Memory B cell (primary cell): ENCODE data around the gene KCND2.

ENCODE experiments used
- ATAC-seq: fragments of 150-1000 bp; cut with Tn5 transposase; 2 replicates; pipeline ENCODE4 v1.10.0; 2021; ENCODE audit warnings: low read depth, mild to moderate bottlenecking, moderate library complexity
- DNase-seq, 2 donors: peaks; one replicate each; pipeline ENCODE4 v3.0.0; 2022; ENCODE audit warnings: low spot score in 2 of 2
- H3K27ac Mint-ChIP-seq: one replicate; pipeline ENCODE4 v1.8.0; 2022; ENCODE audit warnings: mild to moderate bottlenecking, moderate library complexity, mixed read lengths
- H3K27me3 Mint-ChIP-seq: one replicate; pipeline ENCODE4 v1.8.0; 2022; ENCODE audit warnings: mixed read lengths
- H3K36me3 Mint-ChIP-seq: one replicate; pipeline ENCODE4 v1.8.0; 2022; ENCODE audit warnings: mild to moderate bottlenecking, mixed read lengths
- H3K4me1 Mint-ChIP-seq: one replicate; pipeline ENCODE4 v1.8.0; 2022; ENCODE audit warnings: mixed read lengths
- H3K4me3 Mint-ChIP-seq: one replicate; pipeline ENCODE4 v1.8.0; 2022; ENCODE audit warnings: mild to moderate bottlenecking, moderate library complexity, mixed read lengths
- H3K9me3 Mint-ChIP-seq: one replicate; pipeline ENCODE4 v1.8.0; 2022; ENCODE audit warnings: mixed read lengths

KCND2 gene

GRCh38 chr7:120512701-120513100 is 239.7 kb downstream of the KCND2 start:
- no peaks in the 10 kb centered on the region for H3K27me3 Mint-ChIP-seq
- no peak for DNase-seq
- ATAC-seq: no peak
- no peak overlapping the region for H3K4me3 Mint-ChIP-seq
- H3K4me1 Mint-ChIP-seq: no peaks in the 10 kb centered on the region
- H3K9me3 Mint-ChIP-seq: peaks cover 2% of the 10 kb centered on the region
- no peak overlapping the region for H3K27ac Mint-ChIP-seq
- H3K36me3 Mint-ChIP-seq: no peaks in the 10 kb centered on the region

- Mint-ChIP-seq H3K27me3 (no peaks in the 10 kb centered on the region), H3K4me3 (no peak overlapping the region), H3K9me3 (no peaks in the 10 kb centered on the region), H3K36me3 (no peaks in the 10 kb centered on the region), H3K27ac (no peak overlapping the region), H3K4me1 (no peaks in the 10 kb centered on the region)
- no peak for DNase-seq
- ATAC-seq: no peak
Observed at GRCh38 chr7:120519224-120519623, 246.2 kb downstream of the KCND2 start.

- Mint-ChIP-seq H3K27me3 (no peaks in the 10 kb centered on the region), H3K27ac (no peak overlapping the region), H3K9me3 (no peaks in the 10 kb centered on the region), H3K4me3 (no peak overlapping the region), H3K36me3 (no peaks in the 10 kb centered on the region), H3K4me1 (no peaks in the 10 kb centered on the region)
- ATAC-seq (no peak), DNase-seq (no peak)
Observed at GRCh38 chr7:120521761-120522737, 249.1 kb downstream of the KCND2 start.

- H3K4me3 Mint-ChIP-seq: no peak overlapping the region
- no peaks in the 10 kb centered on the region for H3K4me1 Mint-ChIP-seq
- no peak overlapping the region for H3K27ac Mint-ChIP-seq
- H3K36me3 Mint-ChIP-seq: no peaks in the 10 kb centered on the region
- H3K9me3 Mint-ChIP-seq: no peaks in the 10 kb centered on the region
- H3K27me3 Mint-ChIP-seq: no peaks in the 10 kb centered on the region
- no peak for ATAC-seq
- no peak for DNase-seq
Observed at GRCh38 chr7:120523985-120524384, 251.0 kb downstream of the KCND2 start.

GRCh38 chr7:120526902-120527509 is 254.0 kb downstream of the KCND2 start:
- Mint-ChIP-seq H3K27ac (no peak overlapping the region), H3K4me1 (no peaks in the 10 kb centered on the region), H3K27me3 (no peaks in the 10 kb centered on the region), H3K4me3 (no peak overlapping the region), H3K36me3 (no peaks in the 10 kb centered on the region), H3K9me3 (peaks cover 2% of the 10 kb centered on the region)
- no peak for DNase-seq
- no peak for ATAC-seq

- Mint-ChIP-seq H3K36me3 (no peaks in the 10 kb centered on the region), H3K27ac (no peak overlapping the region), H3K4me1 (no peaks in the 10 kb centered on the region), H3K27me3 (no peaks in the 10 kb centered on the region), H3K4me3 (no peak overlapping the region), H3K9me3 (peaks cover 5% of the 10 kb centered on the region)
- ATAC-seq: no peak
- DNase-seq: no peak
Observed at GRCh38 chr7:120529736-120530135, 256.8 kb downstream of the KCND2 start.

- no peaks in the 10 kb centered on the region for H3K27me3 Mint-ChIP-seq
- no peak overlapping the region for H3K4me3 Mint-ChIP-seq
- no peak overlapping the region for H3K27ac Mint-ChIP-seq
- H3K36me3 Mint-ChIP-seq: no peaks in the 10 kb centered on the region
- ATAC-seq: no peak
- no peaks in the 10 kb centered on the region for H3K4me1 Mint-ChIP-seq
- DNase-seq: no peak
- no peaks in the 10 kb centered on the region for H3K9me3 Mint-ChIP-seq
Observed at GRCh38 chr7:120538335-120538734, 265.4 kb downstream of the KCND2 start.

GRCh38 chr7:120539321-120539720 is 266.3 kb downstream of the KCND2 start:
- Mint-ChIP-seq H3K27ac (no peak overlapping the region), H3K9me3 (no peaks in the 10 kb centered on the region), H3K4me3 (no peak overlapping the region), H3K27me3 (no peaks in the 10 kb centered on the region), H3K4me1 (no peaks in the 10 kb centered on the region), H3K36me3 (no peaks in the 10 kb centered on the region)
- no peak for ATAC-seq
- DNase-seq: no peak

- Mint-ChIP-seq H3K9me3 (no peaks in the 10 kb centered on the region), H3K36me3 (no peaks in the 10 kb centered on the region), H3K4me1 (no peaks in the 10 kb centered on the region), H3K27me3 (no peaks in the 10 kb centered on the region), H3K27ac (no peak overlapping the region), H3K4me3 (no peak overlapping the region)
- DNase-seq (no peak), ATAC-seq (no peak)
Observed at GRCh38 chr7:120547605-120548004, 274.6 kb downstream of the KCND2 start.

GRCh38 chr7:120550494-120551048 is 277.6 kb downstream of the KCND2 start:
- H3K27me3 Mint-ChIP-seq: no peaks in the 10 kb centered on the region
- ATAC-seq: no peak
- no peaks in the 10 kb centered on the region for H3K4me1 Mint-ChIP-seq
- H3K27ac Mint-ChIP-seq: no peak overlapping the region
- DNase-seq: no peak
- H3K36me3 Mint-ChIP-seq: no peaks in the 10 kb centered on the region
- H3K9me3 Mint-ChIP-seq: no peaks in the 10 kb centered on the region
- H3K4me3 Mint-ChIP-seq: no peak overlapping the region

GRCh38 chr7:120553491-120553890 is 280.5 kb downstream of the KCND2 start:
- H3K4me1 Mint-ChIP-seq: no peaks in the 10 kb centered on the region
- no peaks in the 10 kb centered on the region for H3K36me3 Mint-ChIP-seq
- ATAC-seq: no peak
- H3K27me3 Mint-ChIP-seq: no peaks in the 10 kb centered on the region
- no peak overlapping the region for H3K4me3 Mint-ChIP-seq
- DNase-seq: no peak
- no peaks in the 10 kb centered on the region for H3K9me3 Mint-ChIP-seq
- H3K27ac Mint-ChIP-seq: no peak overlapping the region

- Mint-ChIP-seq H3K27me3 (no peaks in the 10 kb centered on the region), H3K4me3 (no peak overlapping the region), H3K4me1 (no peaks in the 10 kb centered on the region), H3K9me3 (no peaks in the 10 kb centered on the region), H3K27ac (no peak overlapping the region), H3K36me3 (no peaks in the 10 kb centered on the region)
- no peak for ATAC-seq
- DNase-seq: no peak
Observed at GRCh38 chr7:120554960-120555571, 282.1 kb downstream of the KCND2 start.

- Mint-ChIP-seq H3K4me1 (no peaks in the 10 kb centered on the region), H3K27me3 (no peaks in the 10 kb centered on the region), H3K4me3 (no peak overlapping the region), H3K36me3 (no peaks in the 10 kb centered on the region), H3K9me3 (no peaks in the 10 kb centered on the region), H3K27ac (no peak overlapping the region)
- ATAC-seq (no peak), DNase-seq (no peak)
Observed at GRCh38 chr7:120564145-120564544, 291.2 kb downstream of the KCND2 start.

- DNase-seq (no peak), ATAC-seq (no peak)
- H3K4me1 Mint-ChIP-seq: no peaks in the 10 kb centered on the region
- H3K4me3 Mint-ChIP-seq: no peak overlapping the region
- H3K9me3 Mint-ChIP-seq: no peaks in the 10 kb centered on the region
- H3K36me3 Mint-ChIP-seq: no peaks in the 10 kb centered on the region
- no peak overlapping the region for H3K27ac Mint-ChIP-seq
- no peaks in the 10 kb centered on the region for H3K27me3 Mint-ChIP-seq
Observed at GRCh38 chr7:120567204-120567603, 294.2 kb downstream of the KCND2 start.
